Keratinocyte (primary cell): Measurements from ENCODE around the gene RERE. TPM values are rescaled to one million over a fixed set of nuclear protein-coding genes. Genes with fewer than 3 reads are reported as not detected.

Source experiments
- DNase-seq: peaks from one replicate; pipeline ENCODE4 v3.0.0-alpha.2; 2011; ENCODE audit warnings: low read depth, missing footprints, low spot score
- FAIRE-seq: peaks from 2 replicates; lab custom pipeline; 2011; peaks lifted over from hg19 to GRCh38; lab: Jason Lieb, UNC
- H2AFZ ChIP-seq: 2 replicates; pipeline ENCODE4 v1.6.0; 2012; ENCODE audit warnings: low read length, control low read depth, inconsistent platforms; ENCODE audit not compliant: control insufficient read depth
- H3K27ac ChIP-seq: 2 replicates; pipeline ENCODE4 v1.5.1; 2011; ENCODE audit warnings: low read length; ENCODE audit not compliant: control insufficient read depth, insufficient read depth
- H3K27me3 ChIP-seq: 3 replicates; pipeline ENCODE4 v1.6.0; 2011; ENCODE audit warnings: low read length; ENCODE audit not compliant: control insufficient read depth, insufficient read depth; ENCODE audit errors: extremely low read depth
- H3K36me3 ChIP-seq, 2 experiments: 2 replicates in 1 of 2; 3 replicates in 1 of 2; pipeline ENCODE4 v1.5.1; 2011; ENCODE audit warnings: low read length in 2 of 2, mild to moderate bottlenecking in 1 of 2; ENCODE audit not compliant: control insufficient read depth in 2 of 2, insufficient read depth in 2 of 2; ENCODE audit errors: extremely low read depth in 1 of 2
- H3K4me1 ChIP-seq: 3 replicates; pipeline ENCODE4 v1.5.1; 2011; ENCODE audit warnings: low read length; ENCODE audit not compliant: control insufficient read depth, insufficient read depth; ENCODE audit errors: extremely low read depth
- H3K4me2 ChIP-seq: 3 replicates; pipeline ENCODE4 v1.6.0; 2011; ENCODE audit warnings: low read depth, low read length; ENCODE audit not compliant: control insufficient read depth, insufficient read depth; ENCODE audit errors: extremely low read depth
- H3K4me3 ChIP-seq, 3 experiments: fragments of 200-600 bp in 1 of 3; sonication (generic) in 1 of 3; 2 replicates in 2 of 3; 3 replicates in 1 of 3; pipeline ENCODE4 v1.5.1; 2011 to 2016; ENCODE audit warnings: low read length in 3 of 3, mild to moderate bottlenecking in 3 of 3, control low read depth in 2 of 3, inconsistent platforms in 1 of 3, low read depth in 1 of 3, mixed read lengths in 1 of 3, mixed run types in 1 of 3, moderate library complexity in 1 of 3; ENCODE audit not compliant: control insufficient read depth in 2 of 3, insufficient read depth in 2 of 3; ENCODE audit errors: extremely low read depth in 1 of 3
- H3K79me2 ChIP-seq: 2 replicates; pipeline ENCODE4 v1.6.0; 2012; ENCODE audit warnings: low read length; ENCODE audit not compliant: control insufficient read depth, insufficient read depth
- H3K9ac ChIP-seq: 3 replicates; pipeline ENCODE4 v1.6.0; 2011; ENCODE audit warnings: low read length; ENCODE audit not compliant: control insufficient read depth, insufficient read depth; ENCODE audit errors: extremely low read depth
- H3K9me1 ChIP-seq: 3 replicates; pipeline ENCODE4 v1.6.0; 2011; ENCODE audit warnings: low read length; ENCODE audit not compliant: control insufficient read depth, insufficient read depth; ENCODE audit errors: extremely low read depth
- H3K9me3 ChIP-seq: 2 replicates; pipeline ENCODE4 v1.5.1; 2012; ENCODE audit warnings: low read depth, low read length; ENCODE audit not compliant: control insufficient read depth
- H4K20me1 ChIP-seq: 3 replicates; pipeline ENCODE4 v1.6.0; 2011; ENCODE audit warnings: low read length; ENCODE audit not compliant: control insufficient read depth, insufficient read depth; ENCODE audit errors: extremely low read depth
- EZH2 ChIP-seq: IDR thresholded peaks from one replicate; pipeline ENCODE4 v1.6.1; 2012; ENCODE audit warnings: inconsistent platforms, mild to moderate bottlenecking, low read length, moderate library complexity
- dilution Hi-C: fragments of 300-500 bp; cut with MboI; formaldehyde crosslinking; loops from one replicate; pipeline ENCODE4 v1.7.0; 2020; ENCODE audit warnings: low sequenced_read_pairs; ENCODE audit not compliant: extremely low pct_ligation_motif_present
- polyA plus RNA-seq, 5 experiments: library from polyadenylated mRNA; depleted of rRNA in 3 of 5; stranded (reverse) in 3 of 5; stranded (forward) in 1 of 5; unstranded in 1 of 5; fragments of >200 nt; gene quantifications; 1 replicate in 1 of 5; 2 replicates in 3 of 5; 3 replicates in 1 of 5; pipeline versions ENCODE4 v1.2.1 to v1.2.3, GENCODE V29; 2011 to 2012; ENCODE audit warnings: missing spikeins in 2 of 5, low read depth in 1 of 5, low replicate concordance in 1 of 5
- TF ChIP-seq, protein P1 (sequence below), 3 experiments: IDR thresholded peaks in 1 of 3; conservative IDR thresholded peaks in 1 of 3; optimal IDR thresholded peaks in 1 of 3; 2 replicates in 2 of 3; 3 replicates in 1 of 3; pipeline versions ENCODE3 to v1.5.1; 2011; ENCODE audit warnings: low read length in 3 of 3, mild to moderate bottlenecking in 3 of 3, moderate library complexity in 2 of 3, control low read depth in 1 of 3, inconsistent platforms in 1 of 3; ENCODE audit not compliant: insufficient read depth in 2 of 3; ENCODE audit errors: extremely low read depth in 1 of 3

Gene RERE
- polyA plus RNA-seq, 1 donor (not counting 4 experiments of a cell fraction or from before 2014, with no cell fraction given) = 3.8 TPM

DNA sequence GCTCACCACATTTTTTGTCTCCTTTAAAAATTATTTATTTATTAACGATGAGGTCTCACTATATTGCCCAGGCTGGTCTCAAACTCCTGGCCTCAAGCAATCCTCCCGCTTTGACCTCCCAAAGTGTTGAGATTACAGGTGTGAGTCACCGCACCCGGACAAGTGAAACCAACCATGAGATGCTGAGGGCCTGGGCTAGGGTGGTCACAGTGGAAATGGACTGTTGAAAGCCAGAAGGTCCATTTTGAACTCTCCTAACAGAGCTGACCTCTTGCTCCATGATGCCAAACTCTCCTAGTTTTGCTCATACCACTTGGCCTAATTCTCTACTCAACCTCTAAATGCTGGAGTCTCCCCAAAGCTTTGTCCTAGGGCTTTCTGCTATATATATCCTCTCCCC, 390.4 kb downstream of the RERE start:
- no peaks in the 10 kb centered on the region for H3K36me3 ChIP-seq
- H4K20me1 ChIP-seq = no peaks in the 10 kb centered on the region
- FAIRE-seq (no peak), DNase-seq (no peak)
- H2AFZ ChIP-seq = no peak overlapping the region
- H3K4me2 ChIP-seq = no peak overlapping the region
- no peak for TF ChIP-seq EZH2
- TF ChIP-seq, protein P1, sequence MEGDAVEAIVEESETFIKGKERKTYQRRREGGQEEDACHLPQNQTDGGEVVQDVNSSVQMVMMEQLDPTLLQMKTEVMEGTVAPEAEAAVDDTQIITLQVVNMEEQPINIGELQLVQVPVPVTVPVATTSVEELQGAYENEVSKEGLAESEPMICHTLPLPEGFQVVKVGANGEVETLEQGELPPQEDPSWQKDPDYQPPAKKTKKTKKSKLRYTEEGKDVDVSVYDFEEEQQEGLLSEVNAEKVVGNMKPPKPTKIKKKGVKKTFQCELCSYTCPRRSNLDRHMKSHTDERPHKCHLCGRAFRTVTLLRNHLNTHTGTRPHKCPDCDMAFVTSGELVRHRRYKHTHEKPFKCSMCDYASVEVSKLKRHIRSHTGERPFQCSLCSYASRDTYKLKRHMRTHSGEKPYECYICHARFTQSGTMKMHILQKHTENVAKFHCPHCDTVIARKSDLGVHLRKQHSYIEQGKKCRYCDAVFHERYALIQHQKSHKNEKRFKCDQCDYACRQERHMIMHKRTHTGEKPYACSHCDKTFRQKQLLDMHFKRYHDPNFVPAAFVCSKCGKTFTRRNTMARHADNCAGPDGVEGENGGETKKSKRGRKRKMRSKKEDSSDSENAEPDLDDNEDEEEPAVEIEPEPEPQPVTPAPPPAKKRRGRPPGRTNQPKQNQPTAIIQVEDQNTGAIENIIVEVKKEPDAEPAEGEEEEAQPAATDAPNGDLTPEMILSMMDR (optimal IDR thresholded peaks at IDR 0.05 in 1 of 3, IDR thresholded peaks at IDR 0.05 in 1 of 3, conservative IDR thresholded peaks at IDR 0.05 in 1 of 3; ENCODE audit: extremely low read depth in 1 of 3, insufficient read depth in 2 of 3, low read length in 3 of 3) = no peak
- H3K79me2 ChIP-seq = peaks cover 11% of the 10 kb centered on the region
- H3K9me3 ChIP-seq = no peaks in the 10 kb centered on the region
- no peak overlapping the region for H3K9ac ChIP-seq
- dilution Hi-C loops = no loop called here
- H3K4me1 ChIP-seq = peaks cover 14% of the 10 kb centered on the region
- H3K9me1 ChIP-seq = no peaks in the 10 kb centered on the region
- no peaks in the 10 kb centered on the region for H3K27me3 ChIP-seq
- H3K4me3 ChIP-seq = no peak overlapping the region
- no peak overlapping the region for H3K27ac ChIP-seq

DNA sequence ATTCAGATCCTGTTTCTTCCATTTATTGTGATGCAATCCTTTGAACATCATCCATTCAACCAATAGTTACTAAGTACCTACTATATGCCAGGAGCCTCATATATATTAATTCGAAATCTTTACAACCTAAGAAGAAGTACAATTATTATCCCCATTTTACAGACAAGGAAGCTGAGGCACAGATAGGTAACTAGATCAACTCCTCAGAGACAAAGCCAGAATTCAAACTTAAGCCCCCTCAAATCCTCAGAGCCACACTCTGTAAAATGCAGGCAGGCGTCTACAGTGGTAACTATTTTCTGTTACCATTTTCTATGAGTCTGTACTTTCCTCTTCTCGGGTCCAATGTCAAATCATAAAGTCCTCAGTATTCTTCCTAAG, 391.7 kb downstream of the RERE start:
- Histone ChIP-seq H3K9me1 (no peaks in the 10 kb centered on the region), H3K4me3 (no peak overlapping the region), H3K36me3 (no peaks in the 10 kb centered on the region), H3K4me1 (peaks cover 26% of the 10 kb centered on the region), H3K27me3 (no peaks in the 10 kb centered on the region), H3K27ac (no peak overlapping the region), H3K9me3 (no peaks in the 10 kb centered on the region), H3K4me2 (no peak overlapping the region), H2AFZ (no peak overlapping the region), H4K20me1 (no peaks in the 10 kb centered on the region), H3K79me2 (peaks cover 16% of the 10 kb centered on the region), H3K9ac (no peak overlapping the region)
- DNase-seq = no peak
- FAIRE-seq = no peak
- dilution Hi-C loops = no loop called here
- no peak for TF ChIP-seq EZH2
- TF ChIP-seq, protein P1 (optimal IDR thresholded peaks at IDR 0.05 in 1 of 3, IDR thresholded peaks at IDR 0.05 in 1 of 3, conservative IDR thresholded peaks at IDR 0.05 in 1 of 3; ENCODE audit: extremely low read depth in 1 of 3, insufficient read depth in 2 of 3, low read length in 3 of 3) = no peak
